Hepatocyte (in vitro differentiated cells): ENCODE data around the gene RASGRP4. TPM values are rescaled to one million over a fixed set of nuclear protein-coding genes. Genes with fewer than 3 reads are reported as not detected.

ENCODE experiments used
- DNase-seq: peaks from one replicate; pipeline ENCODE4 v3.0.0-alpha.2; 2016; ENCODE audit warnings: low spot score
- H2AFZ ChIP-seq: fragments of 200-600 bp; sonication (generic); 2 replicates; pipeline ENCODE4 v1.6.0; 2016; ENCODE audit warnings: antibody characterized with exemption, mild to moderate bottlenecking
- H3K27ac ChIP-seq: fragments of 200-600 bp; sonication (generic); 2 replicates; pipeline ENCODE4 v1.5.1; 2016; ENCODE audit warnings: mild to moderate bottlenecking
- H3K27me3 ChIP-seq: fragments of 200-600 bp; sonication (generic); 2 replicates; pipeline ENCODE4 v1.6.1; 2016
- H3K36me3 ChIP-seq: fragments of 200-600 bp; sonication (generic); replicated peaks from 2 replicates; pipeline ENCODE4 v1.5.1; 2016; ENCODE audit warnings: low read depth; ENCODE audit not compliant: insufficient read depth
- H3K4me1 ChIP-seq: fragments of 200-600 bp; sonication (generic); 2 replicates; pipeline ENCODE4 v1.5.1; 2016; ENCODE audit warnings: mild to moderate bottlenecking, moderate library complexity; ENCODE audit not compliant: insufficient read depth
- H3K4me2 ChIP-seq: fragments of 200-600 bp; sonication (generic); 2 replicates; pipeline ENCODE4 v1.6.0; 2016
- H3K4me3 ChIP-seq: fragments of 200-600 bp; sonication (generic); 2 replicates; pipeline ENCODE4 v1.5.1; 2016; ENCODE audit warnings: mild to moderate bottlenecking
- H3K79me2 ChIP-seq: fragments of 200-600 bp; sonication (generic); 2 replicates; pipeline ENCODE4 v1.6.0; 2017; ENCODE audit warnings: mild to moderate bottlenecking
- H3K9me2 ChIP-seq: fragments of 200-600 bp; sonication (generic); replicated peaks from 2 replicates; pipeline ENCODE4 v1.6.0; 2017; ENCODE audit warnings: mild to moderate bottlenecking; ENCODE audit not compliant: insufficient read depth
- H3K9me3 ChIP-seq: fragments of 200-600 bp; sonication (generic); 2 replicates; pipeline ENCODE4 v1.5.1; 2016; ENCODE audit warnings: low read depth, mild to moderate bottlenecking
- H4K20me1 ChIP-seq: fragments of 200-600 bp; sonication (generic); 2 replicates; pipeline ENCODE4 v1.6.0; 2016; ENCODE audit warnings: mild to moderate bottlenecking; ENCODE audit not compliant: insufficient read depth, poor library complexity, severe bottlenecking
- CTCF ChIP-seq: fragments of 200-600 bp; sonication (generic); IDR thresholded peaks from 2 replicates; pipeline ENCODE4 v1.5.1; 2016; ENCODE audit warnings: antibody characterized with exemption, mild to moderate bottlenecking; ENCODE audit not compliant: poor library complexity
- EZH2 ChIP-seq: fragments of 200-600 bp; sonication (generic); IDR thresholded peaks from 2 replicates; pipeline ENCODE4 v1.6.1; 2016; ENCODE audit warnings: antibody characterized with exemption, mild to moderate bottlenecking, borderline replicate concordance
- EZH2phosphoT487 ChIP-seq: fragments of 200-600 bp; sonication (generic); IDR thresholded peaks from one replicate; pipeline ENCODE4 v1.6.1; 2018; ENCODE audit warnings: antibody characterized with exemption, mild to moderate bottlenecking, low read depth, moderate library complexity; ENCODE audit not compliant: unreplicated experiment, severe bottlenecking
- WGBS: methylation state at CpG from one replicate; pipeline ENCODE4 v1.1.6; 2016; ENCODE audit warnings: low lambda C conversion rate; ENCODE audit errors: missing lambda C conversion rate; 5-methylcytosine and 5-hydroxymethylcytosine counted together
- polyA plus RNA-seq: library from polyadenylated mRNA; unstranded; fragments of >200 nt; fragmentation: Nextera tagmentation; extraction: Ambion mirVana; gene quantifications from 2 replicates; pipeline ENCODE4 v1.2.1, GENCODE V29; 2016
- total RNA-seq: library from RNA; depleted of rRNA; stranded (reverse); fragments of >200 nt; gene quantifications from 2 replicates; pipeline ENCODE4 v1.2.3, GENCODE V29; 2014

RASGRP4 gene
- total and polyA plus RNA-seq, 2 experiments from 2014 or later, result 0.07 TPM; not detected in 1

- no peaks in the 10 kb centered on the region for H3K9me2 ChIP-seq
- no peaks in the 10 kb centered on the region for H3K36me3 ChIP-seq
- peaks cover 8% of the 10 kb centered on the region for H3K4me1 ChIP-seq
- H3K4me2 ChIP-seq, result peak overlapping the region; percentile 91
- H2AFZ ChIP-seq, result peak overlapping the region; percentile 60
- no peak for TF ChIP-seq EZH2
- TF ChIP-seq EZH2phosphoT487, result no peak
- no peak for TF ChIP-seq CTCF
- H3K79me2 ChIP-seq, result no peaks in the 10 kb centered on the region
- no peak overlapping the region for H3K4me3 ChIP-seq
- H3K27ac ChIP-seq, result no peak overlapping the region
- peak; percentile 78 for DNase-seq
- H4K20me1 ChIP-seq, result no peaks in the 10 kb centered on the region
- 8% methylated on average over 38 of the region's 49 CpGs for WGBS
- H3K9me3 ChIP-seq, result no peaks in the 10 kb centered on the region
- H3K27me3 ChIP-seq, result no peaks in the 10 kb centered on the region
Observed at GRCh38 chr19:38417544-38418506, 8.2 kb downstream of the RASGRP4 start.

- DNase-seq, result no peak
- Histone ChIP-seq H3K4me1 (peaks cover 8% of the 10 kb centered on the region), H3K36me3 (no peaks in the 10 kb centered on the region), H3K4me3 (no peak overlapping the region), H3K4me2 (peak overlapping the region; percentile 91), H3K9me3 (no peaks in the 10 kb centered on the region), H3K27ac (no peak overlapping the region), H3K79me2 (no peaks in the 10 kb centered on the region), H3K9me2 (no peaks in the 10 kb centered on the region), H4K20me1 (no peaks in the 10 kb centered on the region), H3K27me3 (no peaks in the 10 kb centered on the region), H2AFZ (no peak overlapping the region)
- 89% methylated on average over 8 of the region's 8 CpGs for WGBS
- TF ChIP-seq EZH2phosphoT487 (no peak), EZH2 (no peak), CTCF (no peak)
Observed at GRCh38 chr19:38417146-38417543, 8.9 kb downstream of the RASGRP4 start.

GRCh38 chr19:38413416-38413815 is 12.6 kb downstream of the RASGRP4 start:
- Histone ChIP-seq H3K36me3 (no peaks in the 10 kb centered on the region), H3K27ac (no peak overlapping the region), H2AFZ (no peak overlapping the region), H3K4me3 (no peak overlapping the region), H3K79me2 (no peaks in the 10 kb centered on the region), H3K27me3 (no peaks in the 10 kb centered on the region), H3K9me3 (no peaks in the 10 kb centered on the region), H3K4me1 (peaks cover 7% of the 10 kb centered on the region), H3K9me2 (no peaks in the 10 kb centered on the region), H3K4me2 (no peak overlapping the region), H4K20me1 (no peaks in the 10 kb centered on the region)
- DNase-seq, result no peak
- TF ChIP-seq CTCF (no peak), EZH2 (no peak), EZH2phosphoT487 (no peak)
- WGBS, result over 99% methylated on average over 6 of the region's 6 CpGs
